Right forelimb (tissue), 1 donor: ENCODE data around the gene SLC16A1.

Source experiments
- DNase-seq: peaks from one replicate; pipeline ENCODE4 v3.0.0-alpha.2; 2018

SLC16A1 gene

DNA sequence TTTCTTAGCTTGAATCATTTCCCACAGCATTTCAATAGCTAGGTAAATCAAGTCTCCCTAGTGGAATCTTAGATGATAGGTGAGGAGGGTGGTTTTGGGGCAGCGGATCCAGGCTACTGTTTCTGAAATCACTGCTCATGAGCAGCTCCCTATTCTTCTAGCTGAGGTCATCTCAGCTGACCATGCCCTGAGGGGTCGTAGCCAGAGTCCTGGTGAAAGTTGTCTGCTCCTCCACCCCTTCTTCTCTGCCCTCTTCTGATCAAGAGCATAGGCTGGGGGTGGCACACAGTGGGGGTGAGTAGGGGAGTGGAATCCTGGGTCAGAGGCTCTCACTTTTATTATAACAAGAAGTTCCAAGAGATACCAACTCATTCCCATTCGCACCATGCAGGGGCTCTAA, 76.2 kb downstream of the SLC16A1 start:
- no peak for DNase-seq

DNA sequence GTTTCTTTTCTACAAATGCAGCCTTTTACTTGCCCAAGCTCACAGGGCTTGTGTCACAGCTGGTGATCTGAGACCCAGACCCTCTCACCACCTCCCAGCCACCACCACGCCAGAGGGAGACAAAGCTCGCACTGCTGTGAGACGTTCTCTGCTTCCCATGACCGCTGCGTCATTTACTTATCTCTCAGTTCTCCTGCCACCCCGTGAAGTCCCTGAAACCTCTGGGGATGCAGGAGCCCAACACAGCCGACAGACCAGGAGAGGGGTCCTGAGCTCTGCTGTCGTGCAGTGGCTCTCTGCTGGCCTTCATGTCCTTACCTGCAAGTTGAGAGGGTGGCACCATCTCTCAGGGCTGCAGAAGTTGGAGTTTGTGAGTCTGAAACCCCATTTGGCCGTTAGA, 77.7 kb downstream of the SLC16A1 start:
- no peak for DNase-seq

DNA sequence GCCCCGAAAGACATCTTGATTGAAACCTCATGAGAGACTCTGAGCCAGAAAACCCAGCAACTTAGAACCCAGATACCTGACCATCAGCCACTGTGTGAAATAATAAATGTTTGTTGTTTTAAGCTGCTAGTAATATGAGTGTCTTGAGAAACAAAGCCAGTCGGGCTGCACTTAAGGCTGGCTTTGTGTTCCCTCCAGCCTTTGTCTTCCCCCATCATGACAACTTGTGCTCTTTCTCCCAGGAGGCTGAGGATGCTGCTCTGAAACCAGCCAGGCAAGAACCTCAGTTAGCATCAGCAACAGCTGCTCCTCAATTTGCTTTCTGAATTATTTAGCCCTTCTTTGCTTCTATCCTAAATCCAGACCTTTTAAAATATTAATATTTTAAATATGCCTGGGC, 78.2 kb downstream of the SLC16A1 start:
- DNase-seq = no peak

DNA sequence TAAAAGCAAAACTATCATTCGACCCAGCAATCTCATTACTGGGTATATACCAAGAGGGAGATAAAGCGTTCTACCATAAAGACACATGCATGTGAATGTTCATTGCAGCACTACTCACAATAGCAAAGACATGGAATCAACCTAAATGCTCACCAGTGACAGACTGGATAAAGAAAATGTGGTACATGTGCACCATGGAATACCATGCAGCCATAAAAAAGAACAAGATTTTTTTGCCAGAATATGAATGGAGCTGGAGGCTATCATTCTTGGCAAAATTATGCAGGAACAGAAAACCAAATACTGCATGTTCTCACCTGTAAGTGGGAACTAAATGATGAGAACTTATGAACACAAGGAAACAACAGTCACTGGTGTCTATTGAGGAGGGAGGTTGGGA, 79.7 kb downstream of the SLC16A1 start:
- DNase-seq = no peak

DNA sequence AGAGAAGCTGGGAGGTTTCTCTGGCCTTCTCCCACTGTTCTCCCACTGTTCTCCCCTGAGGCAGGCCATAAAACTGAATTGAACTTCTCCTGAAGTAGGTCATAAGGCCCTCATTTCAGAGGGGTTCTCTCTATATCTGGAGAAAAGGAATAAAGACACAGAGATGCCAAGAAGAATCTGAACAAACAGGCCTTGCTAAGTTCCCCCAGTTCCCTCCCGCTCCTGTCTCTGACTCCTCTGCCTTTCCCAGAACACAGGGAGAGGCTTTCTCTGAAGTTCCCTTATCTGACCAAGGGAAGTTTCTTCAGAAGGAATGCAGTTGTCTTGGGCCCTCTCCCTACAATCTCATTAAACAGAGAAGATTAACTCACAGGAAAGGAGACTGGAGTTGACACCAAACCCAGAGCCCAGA, 83.4 kb downstream of the SLC16A1 start:
- no peak for DNase-seq

DNA sequence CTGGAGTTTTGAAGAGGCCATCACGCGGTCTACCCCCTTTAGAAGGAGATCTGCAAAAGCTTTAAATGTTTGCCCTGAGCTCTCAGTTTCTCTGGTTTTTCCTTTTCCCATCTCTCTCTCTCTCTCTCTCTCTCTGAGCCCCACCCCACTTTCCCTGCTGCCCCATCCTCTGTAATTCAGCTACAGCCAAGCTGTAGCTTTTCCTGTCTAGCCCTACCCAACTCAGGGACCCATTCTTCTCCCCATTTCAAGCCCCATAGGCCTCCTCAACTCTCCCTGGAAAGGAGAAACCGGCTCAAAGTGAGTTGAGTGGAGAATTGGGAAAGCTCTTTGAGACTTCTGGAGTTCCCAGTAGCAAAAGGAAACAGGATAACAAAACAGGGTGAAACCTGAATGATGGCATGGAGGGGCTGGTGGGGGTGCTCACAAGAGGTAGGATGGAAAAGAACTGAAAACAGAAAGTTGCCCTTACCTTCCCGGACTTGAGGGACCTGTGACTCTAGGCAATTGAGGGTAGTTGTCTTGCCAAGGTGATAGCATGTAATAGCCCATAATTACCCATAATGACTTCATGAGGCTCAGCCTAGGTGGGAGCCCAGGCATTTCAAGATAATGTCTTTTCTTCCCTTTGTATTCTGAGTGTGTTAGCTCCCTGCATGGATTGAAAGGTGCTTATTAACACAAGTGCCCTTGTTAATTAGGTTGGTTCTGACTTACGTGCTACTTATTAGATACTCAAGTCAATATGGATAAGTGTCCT, 84.9 kb downstream of the SLC16A1 start:
- no peak for DNase-seq

DNA sequence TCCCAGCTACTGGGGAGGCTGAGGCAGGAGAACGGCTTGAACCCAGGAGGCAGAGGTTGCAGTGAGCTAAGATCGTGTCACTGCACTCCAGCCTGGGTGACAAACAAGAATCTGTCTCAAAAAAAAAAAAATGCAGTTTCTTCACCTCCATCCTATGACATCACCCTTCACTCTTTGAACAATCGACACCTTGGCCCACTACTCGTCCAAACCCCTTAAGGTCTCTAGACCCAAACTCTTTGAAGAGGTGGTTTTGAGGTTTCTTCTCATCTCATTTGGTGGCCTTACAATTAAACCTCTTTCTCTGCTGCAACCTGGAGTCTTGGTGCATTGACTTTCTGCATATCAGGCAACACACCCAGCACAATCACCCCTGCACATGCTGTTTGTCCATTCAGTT, 86.1 kb downstream of the SLC16A1 start:
- DNase-seq = no peak

DNA sequence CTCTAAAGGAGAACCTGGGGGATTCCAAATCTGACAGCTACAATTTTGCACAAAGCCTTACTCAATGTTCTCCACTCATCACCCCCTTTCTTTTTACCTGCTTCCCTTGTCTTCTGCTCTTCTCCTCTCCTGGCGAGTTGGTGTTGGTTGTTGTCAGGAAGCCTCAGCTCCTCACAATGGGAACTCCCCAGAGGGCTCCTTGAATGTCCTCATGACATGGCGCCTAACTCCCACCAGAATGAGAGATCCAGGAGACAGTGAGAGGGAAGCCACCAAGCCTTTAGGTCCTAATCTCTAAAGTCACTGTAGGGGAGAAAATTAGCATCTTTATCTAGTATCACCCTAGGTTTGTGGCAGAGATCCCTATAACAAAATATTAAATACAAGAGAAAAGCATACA, 87.8 kb downstream of the SLC16A1 start:
- DNase-seq = no peak

DNA sequence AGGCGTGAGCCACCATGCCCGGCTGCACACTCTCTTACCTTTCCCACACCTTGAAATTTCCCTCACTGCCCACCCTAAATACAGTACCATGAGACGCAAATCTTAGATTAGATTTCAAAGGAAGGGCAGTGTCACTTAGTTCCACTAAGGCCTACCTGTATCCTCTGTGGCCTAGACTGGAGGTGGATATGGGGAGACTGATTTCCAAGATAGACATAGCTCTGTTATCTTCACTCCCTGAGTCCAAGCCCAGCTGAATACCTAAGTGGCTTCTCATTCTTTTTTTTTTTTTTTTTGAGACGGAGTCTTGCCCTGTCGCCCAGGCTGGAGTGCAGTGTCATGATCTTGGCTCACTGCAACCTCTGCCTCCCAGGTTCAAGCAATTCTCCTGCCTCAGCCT, 89.0 kb downstream of the SLC16A1 start:
- no peak for DNase-seq

DNA sequence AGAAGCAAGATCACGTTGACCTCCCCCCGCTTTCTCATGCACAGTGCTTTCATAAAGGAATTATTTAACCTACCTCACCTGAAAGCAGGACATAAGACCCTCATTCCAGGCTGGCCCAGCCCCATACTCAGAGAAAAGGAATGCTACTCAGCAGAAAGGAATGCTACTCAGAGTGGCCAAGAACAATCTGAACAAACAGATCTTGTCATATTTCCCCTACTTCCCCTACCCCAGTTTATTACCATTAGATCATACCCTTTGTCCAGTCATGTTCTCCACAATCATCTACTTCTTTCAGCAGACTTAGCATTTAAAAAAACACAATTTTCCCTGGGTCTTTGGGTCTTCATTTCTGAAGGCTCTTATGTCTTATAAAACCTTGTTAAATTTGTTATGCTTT, 89.8 kb downstream of the SLC16A1 start:
- no peak for DNase-seq

DNA sequence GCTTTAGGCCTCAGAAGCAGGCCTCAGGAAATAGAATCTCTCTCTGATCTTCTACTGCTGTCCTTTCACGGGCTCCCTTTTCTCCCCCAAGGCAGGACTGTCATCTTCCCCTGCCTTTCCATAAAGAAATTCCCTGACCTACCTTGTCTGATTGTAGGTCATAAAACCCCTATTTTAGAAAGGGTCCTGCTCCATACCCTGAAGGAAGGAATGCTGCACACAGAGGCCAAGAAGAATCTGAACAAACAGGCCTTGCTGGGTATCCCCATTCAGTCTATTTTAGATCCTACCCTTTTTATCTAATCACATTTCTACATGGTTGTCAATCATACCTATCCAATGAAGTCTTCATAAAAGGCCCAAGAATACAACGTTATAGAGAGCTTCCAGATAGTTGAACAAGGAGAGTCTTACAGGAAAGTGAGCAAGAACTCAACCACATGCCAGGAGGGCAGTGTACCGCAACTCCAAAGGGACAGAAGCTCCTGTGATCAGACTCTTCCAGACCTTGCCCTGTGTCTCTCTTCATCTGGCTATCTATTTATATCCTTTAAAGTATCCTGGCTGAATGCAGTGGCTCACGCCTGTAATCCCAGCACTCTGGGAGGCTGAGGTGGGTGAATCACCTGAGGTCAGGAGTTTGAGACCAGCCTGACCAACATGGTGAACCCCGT, 93.1 kb downstream of the SLC16A1 start:
- no peak for DNase-seq
